Liver (tissue), 3 donors: Measurements from ENCODE around the gene PNMA1.

Source experiments
- JUND ChIP-seq, 2 donors: IDR thresholded peaks; 2 replicates each; pipeline ENCODE4 v1.6.1; 2016; ENCODE audit warnings: antibody characterized with exemption in 2 of 2
- TF ChIP-seq, protein P1 (sequence below): fragments of 150-350 bp; IDR thresholded peaks from 2 replicates; pipeline ENCODE4 v1.5.1; 2017; ENCODE audit warnings: improper control_type of control experiment, low read depth, low read length; ENCODE audit not compliant: missing input control
- donor health status: healthy.
- donor health status: healthy.

DNA sequence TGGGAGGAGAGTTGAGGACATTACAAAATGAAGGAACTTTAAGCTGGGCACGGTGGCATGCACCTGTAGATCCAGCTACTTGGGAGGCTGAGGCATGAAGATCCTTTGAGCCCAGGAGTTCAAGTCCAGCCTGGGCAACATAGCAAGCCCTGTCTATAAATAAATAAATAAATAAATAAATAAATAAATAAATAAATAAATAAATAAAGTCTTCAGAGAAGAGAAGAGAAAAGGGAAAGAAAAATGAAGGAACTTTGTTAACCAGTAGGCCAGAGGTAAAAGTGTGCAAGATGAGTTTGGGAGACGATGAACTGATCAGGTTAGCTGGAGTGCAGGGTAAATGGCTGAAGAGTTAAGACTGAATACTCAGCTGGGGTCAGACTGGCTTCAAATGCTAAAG, 20.1 kb downstream of the PNMA1 start:
- TF ChIP-seq, protein P1, sequence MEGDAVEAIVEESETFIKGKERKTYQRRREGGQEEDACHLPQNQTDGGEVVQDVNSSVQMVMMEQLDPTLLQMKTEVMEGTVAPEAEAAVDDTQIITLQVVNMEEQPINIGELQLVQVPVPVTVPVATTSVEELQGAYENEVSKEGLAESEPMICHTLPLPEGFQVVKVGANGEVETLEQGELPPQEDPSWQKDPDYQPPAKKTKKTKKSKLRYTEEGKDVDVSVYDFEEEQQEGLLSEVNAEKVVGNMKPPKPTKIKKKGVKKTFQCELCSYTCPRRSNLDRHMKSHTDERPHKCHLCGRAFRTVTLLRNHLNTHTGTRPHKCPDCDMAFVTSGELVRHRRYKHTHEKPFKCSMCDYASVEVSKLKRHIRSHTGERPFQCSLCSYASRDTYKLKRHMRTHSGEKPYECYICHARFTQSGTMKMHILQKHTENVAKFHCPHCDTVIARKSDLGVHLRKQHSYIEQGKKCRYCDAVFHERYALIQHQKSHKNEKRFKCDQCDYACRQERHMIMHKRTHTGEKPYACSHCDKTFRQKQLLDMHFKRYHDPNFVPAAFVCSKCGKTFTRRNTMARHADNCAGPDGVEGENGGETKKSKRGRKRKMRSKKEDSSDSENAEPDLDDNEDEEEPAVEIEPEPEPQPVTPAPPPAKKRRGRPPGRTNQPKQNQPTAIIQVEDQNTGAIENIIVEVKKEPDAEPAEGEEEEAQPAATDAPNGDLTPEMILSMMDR, result no peak
- no peak for TF ChIP-seq JUND (IDR thresholded peaks at IDR 0.05)
